OCI-LY1 (cell line): ENCODE measurements around the gene CDH13.

ENCODE experiments used
- H2AFZ ChIP-seq: fragments of 200-600 bp; sonication (generic), shearing (Covaris generic); 2 replicates; pipeline ENCODE4 v1.6.0; 2014; ENCODE audit warnings: antibody characterized with exemption, mild to moderate bottlenecking, low read length
- H3F3A ChIP-seq: fragments of 200-600 bp; sonication (generic), shearing (Covaris generic); 2 replicates; pipeline ENCODE4 v1.6.0; 2014; ENCODE audit warnings: mild to moderate bottlenecking, antibody characterized with exemption, low read length, moderate library complexity; ENCODE audit not compliant: insufficient read depth
- H3K27ac ChIP-seq: fragments of 200-600 bp; sonication (generic); 2 replicates; pipeline ENCODE4 v1.5.1; 2014; ENCODE audit warnings: low read length, mixed run types, mild to moderate bottlenecking, low read depth; ENCODE audit not compliant: poor library complexity, severe bottlenecking
- H3K27me3 ChIP-seq: fragments of 200-600 bp; sonication (generic); 2 replicates; pipeline ENCODE4 v1.6.0; 2014; ENCODE audit warnings: antibody characterized with exemption, mild to moderate bottlenecking, low read length, moderate library complexity; ENCODE audit not compliant: insufficient read depth
- H3K36me3 ChIP-seq: fragments of 200-600 bp; sonication (generic); 2 replicates; pipeline ENCODE4 v1.6.1; 2014; ENCODE audit warnings: mild to moderate bottlenecking, antibody characterized with exemption, low read length, moderate library complexity, mixed read lengths; ENCODE audit not compliant: insufficient read depth
- H3K4me1 ChIP-seq: fragments of 200-600 bp; sonication (generic); 2 replicates; pipeline ENCODE4 v1.5.1; 2014; ENCODE audit warnings: mild to moderate bottlenecking, low read length, moderate library complexity; ENCODE audit not compliant: insufficient read depth, severe bottlenecking
- H3K4me2 ChIP-seq: fragments of 200-600 bp; sonication (generic), shearing (Covaris generic); 2 replicates; pipeline ENCODE4 v1.6.1; 2014; ENCODE audit warnings: low read length
- H3K4me3 ChIP-seq: fragments of 200-600 bp; sonication (generic); 2 replicates; pipeline ENCODE4 v1.5.1; 2014; ENCODE audit warnings: low read length, low read depth, mild to moderate bottlenecking, mixed read lengths; ENCODE audit not compliant: poor library complexity, severe bottlenecking
- H3K79me2 ChIP-seq: fragments of 200-600 bp; shearing (Covaris generic); 2 replicates; pipeline ENCODE4 v1.6.1; 2016; ENCODE audit warnings: mixed run types, low read length, mixed read lengths; ENCODE audit not compliant: insufficient read depth
- H3K9ac ChIP-seq: fragments of 200-600 bp; sonication (generic), shearing (Covaris generic); 2 replicates; pipeline ENCODE4 v1.6.1; 2014; ENCODE audit warnings: mild to moderate bottlenecking, low read length, mixed read lengths
- H3K9me2 ChIP-seq: fragments of 200-600 bp; sonication (generic), shearing (Covaris generic); 2 replicates; pipeline ENCODE4 v1.6.1; 2014; ENCODE audit warnings: low read depth, mild to moderate bottlenecking, low read length, mixed read lengths
- H3K9me3 ChIP-seq: fragments of 200-600 bp; shearing (Covaris generic); 2 replicates; pipeline ENCODE4 v1.6.1; 2014; ENCODE audit warnings: low read length, mixed read lengths
- H4K20me1 ChIP-seq: fragments of 200-600 bp; sonication (generic), shearing (Covaris generic); 2 replicates; pipeline ENCODE4 v1.6.0; 2016; ENCODE audit warnings: mild to moderate bottlenecking, low read length; ENCODE audit not compliant: insufficient read depth
- CTCF ChIP-seq: fragments of 200-600 bp; sonication (generic), shearing (Covaris generic); IDR thresholded peaks from 2 replicates; pipeline ENCODE4 v1.5.1; 2017; ENCODE audit warnings: mild to moderate bottlenecking, antibody characterized with exemption, low read length, moderate library complexity, mixed read lengths
- EZH2 ChIP-seq: fragments of 200-600 bp; sonication (generic), shearing (Covaris generic); IDR thresholded peaks from 2 replicates; pipeline ENCODE4 v1.8.0; 2017; ENCODE audit warnings: borderline replicate concordance, mixed run types, mild to moderate bottlenecking, antibody characterized with exemption, low read length, moderate library complexity, mixed read lengths

Gene CDH13

GRCh38 chr16:83730812-83731211 is 1104.0 kb downstream of the CDH13 start:
- Histone ChIP-seq H3K4me2 (no peak overlapping the region), H2AFZ (no peak overlapping the region), H3K4me1 (no peaks in the 10 kb centered on the region), H3K9me3 (peaks cover 7% of the 10 kb centered on the region; the same call in 1 of the 2 replicates), H3K27ac (no peak overlapping the region), H3K9ac (no peak overlapping the region), H3K27me3 (no peaks in the 10 kb centered on the region; the same call in 1 of the 2 replicates), H3K79me2 (no peaks in the 10 kb centered on the region), H3K36me3 (no peaks in the 10 kb centered on the region), H3K9me2 (no peaks in the 10 kb centered on the region), H4K20me1 (no peaks in the 10 kb centered on the region), H3K4me3 (no peak overlapping the region), H3F3A (no peaks in the 10 kb centered on the region)
- TF ChIP-seq CTCF, result no peak

GRCh38 chr16:83732536-83732935 is 1105.8 kb downstream of the CDH13 start:
- Histone ChIP-seq H3K9me3 (peaks cover 7% of the 10 kb centered on the region; the same call in 1 of the 2 replicates), H3K4me2 (no peak overlapping the region), H3K27ac (no peak overlapping the region), H3K9me2 (no peaks in the 10 kb centered on the region), H3K27me3 (no peaks in the 10 kb centered on the region; the same call in 1 of the 2 replicates), H3K4me3 (no peak overlapping the region), H2AFZ (no peak overlapping the region), H3K9ac (no peak overlapping the region), H3K36me3 (no peaks in the 10 kb centered on the region), H3K79me2 (no peaks in the 10 kb centered on the region), H4K20me1 (no peaks in the 10 kb centered on the region), H3F3A (no peaks in the 10 kb centered on the region), H3K4me1 (no peaks in the 10 kb centered on the region)
- no peak for TF ChIP-seq EZH2
- TF ChIP-seq CTCF, result no peak

GRCh38 chr16:83733301-83733700 is 1106.5 kb downstream of the CDH13 start:
- Histone ChIP-seq H3K27ac (no peak overlapping the region), H3K4me2 (no peak overlapping the region), H3K4me3 (no peak overlapping the region), H4K20me1 (no peaks in the 10 kb centered on the region), H2AFZ (no peak overlapping the region), H3K36me3 (no peaks in the 10 kb centered on the region), H3K9me3 (peaks cover 7% of the 10 kb centered on the region; the same call in 1 of the 2 replicates), H3K9ac (no peak overlapping the region), H3K4me1 (no peaks in the 10 kb centered on the region), H3F3A (no peaks in the 10 kb centered on the region), H3K27me3 (no peaks in the 10 kb centered on the region; the same call in 1 of the 2 replicates), H3K9me2 (no peaks in the 10 kb centered on the region), H3K79me2 (no peaks in the 10 kb centered on the region)
- TF ChIP-seq CTCF, result no peak
- TF ChIP-seq EZH2, result no peak
